A172 (cell line): ENCODE results near the gene GSS. TPM values are rescaled to one million over a fixed set of nuclear protein-coding genes. Genes with fewer than 3 reads are reported as not detected.
"Not testable (repeated sequence)": the region's sequence is repeated elsewhere in the genome, so short reads cannot be mapped to it uniquely, and the experiment has no call there.

Experiments used
- DNase-seq: peaks from one replicate; pipeline ENCODE4 v3.0.0-alpha.2; 2015; ENCODE audit warnings: low spot score
- total RNA-seq: library from RNA; depleted of rRNA; stranded (reverse); fragments of >200 nt; shearing (Covaris generic); gene quantifications from 2 replicates; pipeline ENCODE4 v1.2.3, GENCODE V29; 2014

The GSS gene
- total RNA-seq, 1 experiment from 2014 or later = 150 TPM

DNA sequence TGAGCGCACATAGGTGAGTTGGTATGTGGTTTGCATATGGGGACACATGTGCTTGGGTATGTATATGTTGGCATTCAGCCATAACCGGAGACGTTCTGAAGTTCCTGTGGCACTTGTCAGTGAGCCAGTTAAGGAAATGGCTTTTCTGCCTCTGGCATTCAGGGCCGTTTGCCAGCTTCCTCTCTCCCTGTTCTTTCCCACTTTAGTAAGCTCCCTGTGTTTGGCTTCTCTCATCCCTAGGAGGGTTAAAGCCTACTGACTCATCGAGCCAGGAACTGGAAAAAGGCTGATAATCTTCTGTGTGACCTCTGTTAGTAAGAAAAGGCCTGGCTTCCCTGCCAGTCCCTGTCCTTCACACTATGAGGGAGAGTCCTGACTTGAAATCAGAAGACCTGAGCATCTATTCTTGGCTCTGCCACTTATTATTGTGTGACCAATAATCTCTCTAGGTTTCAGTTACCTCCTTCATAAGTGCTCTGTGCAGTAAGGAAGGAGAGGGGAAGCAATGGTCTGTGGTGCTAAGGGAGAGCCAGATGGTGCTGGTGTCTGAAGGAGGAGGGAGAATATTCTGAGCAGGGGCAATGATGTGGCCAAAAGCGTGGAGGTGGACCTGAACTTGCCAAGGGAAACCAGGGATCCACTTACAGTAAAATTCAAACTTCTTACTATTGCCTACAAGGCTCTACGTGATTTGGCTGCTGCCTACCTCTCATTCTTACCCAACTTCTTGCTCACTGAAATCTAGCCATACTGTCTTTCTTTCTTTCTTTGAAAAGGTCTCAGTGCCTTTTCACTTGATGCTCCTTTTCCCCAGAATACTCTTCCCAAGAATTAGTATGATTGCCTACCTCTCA lies 47.8 kb downstream of the GSS start:
- peak; percentile 98 for DNase-seq

DNA sequence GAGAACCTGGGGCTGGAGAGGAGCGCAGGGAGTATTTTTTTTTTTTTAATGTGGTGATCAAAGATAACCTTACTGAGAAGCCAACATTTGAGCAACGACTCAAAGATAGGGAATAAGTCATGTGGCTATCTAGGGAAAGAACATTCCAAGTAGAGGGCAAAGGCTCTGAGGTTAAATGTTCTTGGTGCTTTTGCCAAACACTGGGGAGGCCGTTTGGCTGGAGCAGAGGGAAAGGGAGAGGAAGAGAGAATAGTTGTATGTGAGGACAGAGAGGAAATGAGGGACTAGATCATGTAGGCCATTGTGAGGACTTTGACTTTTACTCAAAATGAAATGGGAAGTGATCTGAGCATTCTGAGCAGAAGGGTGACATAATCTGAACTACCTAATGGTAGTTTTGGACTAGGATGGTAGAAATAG lies 51.4 kb downstream of the GSS start:
- DNase-seq = no peak

DNA sequence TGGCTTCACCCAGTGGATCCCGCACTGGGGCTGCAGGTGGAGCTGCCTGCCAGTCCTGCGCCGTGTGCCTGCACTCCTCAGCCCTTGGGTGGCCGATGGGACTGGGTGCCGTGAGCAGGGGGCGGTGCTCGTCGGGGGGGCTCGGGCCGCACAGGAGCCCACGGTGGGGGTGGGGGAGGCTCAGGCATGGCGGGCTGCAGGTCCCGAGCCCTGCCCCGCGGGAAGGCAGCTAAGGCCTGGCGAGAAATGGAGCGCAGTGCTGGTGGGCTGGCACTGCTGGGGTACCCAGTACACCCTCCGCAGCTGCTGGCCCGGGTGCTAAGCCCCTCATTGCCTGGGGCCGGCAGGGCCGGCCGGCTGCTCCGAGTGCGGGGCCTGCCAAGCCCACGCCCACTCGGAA lies 56.9 kb downstream of the GSS start:
- not testable (repeated sequence) for DNase-seq

DNA sequence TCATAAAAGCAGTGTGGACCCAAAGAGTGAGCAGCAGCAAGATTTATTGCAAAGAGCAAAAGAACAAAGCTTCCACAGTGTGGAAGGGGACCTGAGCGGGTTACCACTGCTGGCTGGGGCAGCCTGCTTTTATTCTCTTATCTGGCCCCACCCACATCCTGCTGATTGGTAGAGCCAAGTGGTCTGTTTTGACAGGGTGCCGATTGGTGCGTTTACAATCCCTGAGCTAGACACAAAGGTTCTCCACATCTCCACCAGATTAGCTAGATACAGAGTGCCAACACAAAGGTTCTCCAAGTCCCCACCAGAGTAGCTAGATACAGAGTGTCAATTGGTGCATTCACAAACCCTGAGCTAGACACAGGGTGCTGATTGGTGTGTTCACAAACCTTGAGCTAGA lies 57.5 kb downstream of the GSS start:
- DNase-seq = not testable (repeated sequence)

DNA sequence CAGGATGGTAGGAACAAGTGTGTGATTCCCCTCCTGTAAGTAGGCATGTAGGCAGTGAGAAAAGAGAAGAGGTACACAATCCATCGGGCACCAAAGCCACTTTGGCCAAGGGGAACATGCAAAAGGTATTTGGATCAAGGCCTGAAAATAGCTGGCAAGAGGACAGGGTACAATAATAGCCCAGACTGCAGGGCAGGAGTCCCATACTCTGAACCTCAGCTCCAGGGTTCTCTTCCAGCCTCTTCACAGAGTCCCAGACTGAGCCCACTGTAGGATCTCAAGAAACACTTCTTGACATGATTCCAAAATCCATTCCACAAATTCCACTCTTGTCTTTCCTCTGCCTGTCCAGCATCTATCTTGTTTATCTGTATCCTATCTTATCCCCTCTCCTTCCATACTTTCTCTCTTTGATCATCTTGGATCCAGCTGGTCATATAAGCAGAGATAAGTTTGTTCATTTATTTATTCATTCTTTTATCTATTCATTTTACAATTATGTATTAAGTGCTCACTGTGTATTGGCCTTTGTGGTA lies 59.5 kb downstream of the GSS start:
- DNase-seq = no peak

DNA sequence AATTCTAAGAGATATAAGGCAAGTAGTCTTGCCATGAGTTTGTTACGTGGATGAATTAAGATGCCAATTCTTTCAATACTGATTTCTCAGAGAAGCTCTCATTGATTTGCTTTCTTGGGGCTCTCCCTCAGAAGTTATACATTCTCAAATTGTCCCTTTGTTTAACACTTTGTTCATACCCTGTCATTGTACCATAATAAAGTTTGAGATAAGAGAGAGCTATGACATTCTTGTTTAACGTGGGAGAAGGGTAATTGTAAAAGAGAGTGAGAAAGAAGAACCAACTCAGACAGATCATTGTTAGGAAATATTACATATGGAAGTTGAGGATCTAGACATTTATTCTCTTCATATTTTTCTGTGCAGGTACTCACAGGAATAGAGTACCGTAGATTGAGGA lies 60.1 kb downstream of the GSS start:
- no peak for DNase-seq

DNA sequence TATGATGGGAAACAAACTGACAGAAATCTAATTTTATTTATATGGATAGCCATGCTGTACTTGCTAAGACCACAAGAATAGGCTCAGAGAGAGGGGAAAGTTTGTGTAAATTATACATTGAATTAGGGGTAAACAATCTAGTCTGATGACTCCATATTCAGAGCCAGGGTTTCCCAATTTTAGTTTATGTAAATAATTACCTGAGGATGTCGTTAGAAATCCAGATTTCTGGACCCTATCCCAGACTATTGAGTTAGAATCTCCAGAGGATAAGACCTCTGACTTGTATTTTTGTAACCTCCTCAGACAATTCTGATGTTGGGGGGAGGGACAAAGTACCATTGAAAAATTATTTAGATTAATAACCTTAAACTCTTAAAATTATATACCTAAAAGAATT lies 60.9 kb downstream of the GSS start:
- DNase-seq = no peak

DNA sequence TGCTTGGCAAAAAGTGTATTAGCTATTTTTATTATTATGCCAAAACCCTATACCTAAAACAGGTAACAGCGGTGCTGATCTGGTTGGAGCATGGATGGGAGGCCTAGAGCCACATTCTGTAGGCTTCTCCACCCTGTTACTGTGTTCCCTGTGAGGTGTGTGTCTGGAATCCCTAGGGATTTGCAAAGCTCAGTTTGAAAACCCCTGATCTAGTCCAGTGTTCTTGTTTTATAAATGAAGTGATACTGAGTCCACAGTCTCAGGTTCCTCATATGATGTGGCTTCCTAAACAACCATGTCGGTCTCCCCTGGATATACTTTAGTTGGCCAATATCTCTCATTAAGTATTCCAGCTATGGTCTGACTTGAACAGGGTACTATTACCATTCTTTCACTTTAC lies 62.9 kb downstream of the GSS start:
- DNase-seq = no peak

DNA sequence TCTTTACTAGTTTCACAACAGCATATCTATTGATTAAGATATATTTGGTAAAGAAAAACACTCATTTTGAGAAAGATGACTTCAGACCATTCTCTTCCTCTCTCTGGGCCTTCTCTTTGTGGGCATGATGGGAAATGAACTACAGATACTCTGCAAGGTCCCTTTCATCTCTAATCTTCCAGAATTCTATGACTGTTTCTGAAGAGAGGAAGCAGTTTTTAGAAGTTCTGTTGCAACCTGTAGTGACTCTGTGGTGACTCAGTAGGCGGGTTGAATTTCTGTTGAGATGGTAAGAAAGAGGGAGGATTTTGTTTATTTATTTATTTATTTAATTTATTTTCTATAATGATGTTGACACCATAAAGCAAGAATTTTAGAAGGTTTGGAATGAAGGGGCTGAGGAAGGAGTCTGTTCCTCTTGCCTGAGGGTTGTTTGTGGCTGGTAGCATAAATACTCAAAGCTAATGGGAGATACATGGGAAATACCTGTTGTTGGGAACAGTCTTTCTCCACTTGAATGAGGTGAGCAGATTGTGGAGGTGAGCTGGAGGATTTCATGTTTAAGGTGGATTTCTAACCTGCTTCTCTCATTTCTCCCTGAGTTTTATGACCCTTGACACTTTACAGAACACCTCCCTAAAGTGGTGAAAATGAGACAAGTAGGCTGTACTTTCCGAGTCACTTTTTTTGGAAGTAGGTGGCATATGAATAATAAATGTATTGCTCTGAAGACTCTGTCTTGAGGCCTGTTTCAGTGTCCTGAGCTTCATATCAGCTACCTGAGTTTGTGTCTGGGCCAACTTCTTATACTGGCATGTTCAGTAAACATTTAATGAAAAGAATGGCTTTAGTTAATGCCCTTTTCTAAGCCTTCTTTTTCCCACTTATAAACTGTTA lies 64.2 kb downstream of the GSS start:
- DNase-seq = peak; percentile 50

DNA sequence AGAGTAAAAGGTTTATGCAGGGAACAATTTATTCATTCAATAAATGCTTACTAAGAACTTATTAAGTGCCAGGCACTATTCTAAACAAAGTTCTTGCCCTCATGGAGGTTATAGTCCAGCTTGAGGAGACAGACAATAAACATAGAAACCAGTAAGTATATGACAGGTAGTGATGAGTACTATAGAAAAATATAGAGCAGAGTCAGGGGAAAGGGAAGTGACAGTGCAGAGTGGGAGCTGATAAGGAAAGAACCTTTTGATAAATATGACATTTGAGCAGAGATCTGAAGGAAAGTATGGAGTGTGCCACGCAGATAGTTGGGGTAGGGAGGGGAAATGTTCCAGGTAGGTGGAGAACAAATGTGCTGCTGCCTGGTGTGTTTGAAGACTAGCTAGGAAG lies 67.1 kb downstream of the GSS start:
- DNase-seq = no peak

DNA sequence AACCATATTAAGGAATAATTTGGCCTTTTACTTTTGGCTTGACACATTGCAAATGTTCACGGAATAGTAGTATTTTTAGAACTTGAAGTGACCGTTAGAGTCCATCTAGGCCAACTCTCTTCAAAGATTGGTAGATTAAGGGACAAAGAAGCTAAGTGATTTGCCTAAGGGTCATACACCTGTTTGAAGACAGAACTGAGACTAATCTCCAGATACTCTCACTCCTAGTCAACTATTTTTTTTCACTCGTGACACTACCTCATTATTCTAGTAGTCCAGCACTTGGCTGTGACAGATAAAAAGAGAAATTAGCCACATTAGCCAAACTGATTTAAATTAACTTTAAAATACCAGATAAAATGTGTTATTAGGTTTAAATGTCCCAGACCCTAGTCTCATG lies 68.6 kb downstream of the GSS start:
- DNase-seq = no peak

DNA sequence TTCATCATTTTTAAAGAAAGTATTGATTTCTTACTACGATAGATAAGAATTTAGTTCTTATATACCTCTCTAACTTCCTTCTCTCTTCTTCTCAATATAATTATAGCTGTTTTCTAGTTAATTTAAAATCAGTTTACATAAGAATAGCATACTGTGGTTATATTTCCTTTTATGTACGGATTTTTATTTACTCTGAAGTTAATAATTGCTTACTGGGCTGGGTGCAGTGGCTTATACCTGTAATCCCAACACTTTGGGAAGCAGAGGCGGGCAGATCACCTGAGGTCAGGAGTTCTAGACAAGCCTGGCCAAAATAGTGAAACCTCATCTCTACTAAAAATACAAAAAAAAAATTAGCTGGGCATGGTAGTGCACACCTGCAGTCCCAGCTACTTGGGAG lies 69.5 kb downstream of the GSS start:
- no peak for DNase-seq

DNA sequence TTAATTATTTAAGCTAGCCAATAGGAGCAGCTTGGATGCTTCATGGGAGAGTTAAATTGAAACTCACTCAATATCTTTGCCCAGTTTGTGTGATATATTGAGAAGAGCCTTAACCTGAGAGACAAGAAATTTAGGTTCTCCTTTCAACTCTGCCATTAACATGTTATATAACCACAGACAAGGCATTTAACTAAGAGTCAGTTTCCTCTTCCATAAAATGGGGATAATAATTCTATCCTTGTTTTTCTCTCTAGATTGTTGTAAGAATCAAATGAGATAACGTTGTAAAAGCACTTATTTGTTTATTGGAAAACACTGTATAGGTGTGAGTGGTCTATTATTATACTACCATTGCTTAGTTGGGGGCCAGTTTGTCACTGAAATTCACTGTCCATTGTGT lies 71.3 kb downstream of the GSS start:
- DNase-seq = no peak

DNA sequence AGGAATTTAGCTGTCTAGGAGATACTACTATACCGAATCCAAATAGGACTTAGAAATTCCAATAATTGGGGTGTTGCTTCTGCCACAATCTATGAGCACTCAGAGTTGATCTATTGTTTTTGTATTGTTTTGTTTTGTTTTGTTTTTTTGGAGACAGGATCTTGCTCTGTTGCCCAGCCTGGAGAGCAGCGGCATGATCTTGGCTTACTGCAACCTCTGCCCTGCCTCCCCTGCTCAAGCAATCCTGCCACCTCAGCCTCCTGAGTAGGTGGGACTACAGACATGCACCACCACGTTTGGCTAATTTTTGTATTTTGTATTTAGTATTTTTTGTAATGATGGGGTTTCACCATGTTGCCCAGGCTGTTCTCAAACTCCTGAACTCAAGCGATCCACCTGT lies 71.8 kb downstream of the GSS start:
- DNase-seq = no peak

DNA sequence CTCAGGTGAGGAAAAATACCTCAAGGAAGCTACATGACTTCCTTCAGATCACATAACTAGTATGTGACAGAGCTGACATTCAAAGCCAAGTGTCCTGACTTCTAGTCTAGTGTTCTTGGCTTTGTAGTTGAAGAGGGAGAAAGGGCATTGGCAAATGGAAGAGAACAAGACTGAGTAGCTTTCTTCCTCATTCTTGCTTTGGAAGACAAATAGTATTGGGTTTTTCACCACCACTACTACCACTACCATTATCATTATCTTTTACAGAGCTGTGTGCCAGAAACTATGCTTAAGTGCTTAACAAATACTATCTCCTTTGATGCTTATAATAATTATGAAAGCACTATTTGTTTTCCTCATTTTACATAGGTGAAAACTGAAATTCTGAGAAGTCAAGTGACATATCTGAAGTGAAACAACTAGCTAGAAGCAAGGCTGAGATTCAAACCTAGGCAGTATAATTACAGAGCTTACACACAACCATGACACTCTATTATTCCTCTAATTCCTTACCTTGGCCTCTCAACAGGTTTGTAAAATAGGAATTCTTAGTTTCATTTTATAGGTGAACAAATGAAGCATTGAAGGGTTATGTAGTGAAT lies 72.4 kb downstream of the GSS start:
- DNase-seq = no peak

DNA sequence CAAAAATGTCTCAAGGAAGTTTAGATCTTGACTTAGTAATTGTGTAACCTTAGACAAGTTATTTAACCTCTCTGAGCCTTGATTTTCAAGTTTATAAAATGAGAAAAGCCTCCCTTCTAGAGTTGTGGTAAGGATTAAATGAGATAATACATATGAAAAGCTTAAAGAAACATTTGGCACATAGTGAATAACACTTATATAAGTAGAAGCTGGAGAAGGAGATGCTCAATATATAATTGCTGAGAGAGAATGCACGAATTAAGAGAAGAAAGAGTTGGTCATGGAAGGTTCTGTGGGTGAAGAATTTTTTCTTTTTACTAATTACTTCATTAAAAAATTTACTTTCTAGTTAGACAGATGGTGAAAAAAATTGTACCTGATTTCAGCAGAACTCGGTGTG lies 73.9 kb downstream of the GSS start:
- no peak for DNase-seq

DNA sequence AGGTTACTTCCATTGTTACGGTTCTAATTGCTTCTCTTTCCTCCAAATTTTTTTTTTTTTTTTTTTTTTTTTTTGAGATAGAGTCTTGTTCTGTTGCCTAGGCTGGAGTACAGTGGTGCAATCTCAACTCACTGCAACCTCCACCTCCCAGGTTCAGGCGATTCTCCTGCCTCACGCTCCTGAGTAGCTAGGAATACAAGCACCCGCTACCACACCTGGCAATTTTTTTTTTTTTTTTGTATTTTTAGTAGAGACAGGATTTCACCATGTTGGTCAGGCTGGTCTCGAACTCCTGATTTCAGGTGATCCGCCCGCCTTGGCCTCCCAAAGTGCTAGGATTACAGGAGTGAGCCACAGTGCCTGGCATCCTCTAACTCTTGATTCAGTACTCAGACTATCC lies 74.6 kb downstream of the GSS start:
- not testable (repeated sequence) for DNase-seq

DNA sequence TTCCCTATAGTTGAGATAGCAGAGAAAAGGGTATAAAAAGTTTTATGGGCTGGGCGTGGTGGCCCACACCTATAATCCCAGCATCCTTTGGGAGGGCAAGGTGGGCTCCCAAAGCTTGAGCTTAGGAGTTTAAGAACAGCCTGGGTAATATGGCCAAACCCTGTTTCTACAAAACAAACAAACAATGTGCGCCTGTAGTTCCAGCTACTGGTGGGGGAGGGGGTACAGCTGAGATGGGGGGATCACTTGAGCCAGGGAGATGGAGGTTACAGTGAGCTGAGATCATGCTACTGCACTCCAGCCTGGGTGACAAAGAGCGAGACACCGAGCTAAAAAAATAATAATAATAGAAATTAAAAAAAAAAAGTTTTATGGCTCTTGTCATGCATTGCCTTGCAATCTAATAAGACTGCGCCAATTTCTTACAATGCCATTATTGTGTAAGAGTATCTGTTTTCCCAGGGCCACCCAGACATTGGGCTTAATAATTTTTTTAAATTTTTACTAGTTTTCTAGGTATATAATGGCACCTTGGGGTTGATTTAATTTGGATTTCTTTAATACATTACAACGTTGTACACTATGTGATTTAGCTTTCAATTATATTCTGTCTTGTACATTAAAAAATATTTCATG lies 75.3 kb downstream of the GSS start:
- DNase-seq = no peak
